Adrenal gland (tissue), 5 donors: Measurements from ENCODE around the gene MPL.

Experiments used
- POLR2A ChIP-seq, 2 donors: fragments of 450-650 bp; IDR thresholded peaks; one replicate each; pipeline ENCODE4 v1.6.1; 2017; ENCODE audit warnings: antibody characterized with exemption in 2 of 2, mild to moderate bottlenecking in 2 of 2, moderate library complexity in 1 of 2
- TF ChIP-seq, protein P1 (sequence below), 6 experiments: fragments of 450-650 bp in 4 of 6; fragments of 200-600 bp in 2 of 6; sonication (generic) in 1 of 6; IDR thresholded peaks; 1 replicate in 5 of 6; 2 replicates in 1 of 6; pipeline versions ENCODE4 v1.5.1 to v1.8.0; 2016 to 2021; ENCODE audit warnings: antibody characterized with exemption in 6 of 6, mild to moderate bottlenecking in 2 of 6, moderate library complexity in 1 of 6
- donor health status: DM: no; HTN: no; CAD: no.

DNA sequence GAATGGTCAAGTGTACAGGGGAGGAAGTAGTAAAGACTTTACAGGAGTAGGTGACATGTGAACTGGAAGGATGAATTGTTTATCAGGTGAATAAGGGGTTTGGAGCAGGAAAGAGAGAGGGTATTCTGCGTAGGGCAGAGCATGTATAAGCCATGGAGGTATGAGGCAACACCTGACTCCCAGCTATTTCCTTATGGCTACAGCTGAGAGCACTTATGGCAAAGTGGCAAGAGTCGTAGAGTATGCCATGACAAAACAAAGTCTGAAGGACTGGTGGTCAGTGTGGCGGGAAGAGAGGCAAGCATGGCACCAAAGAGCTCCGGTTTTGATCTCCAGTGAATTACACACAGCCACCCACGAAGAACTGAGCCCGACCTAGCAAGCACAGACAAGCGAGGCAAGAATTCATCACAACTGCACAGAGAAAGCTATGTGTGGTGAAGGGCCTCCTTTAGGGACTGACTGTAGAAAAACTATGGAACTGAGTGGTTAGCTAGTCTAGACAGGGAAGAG, 39.2 kb downstream of the MPL start:
- TF ChIP-seq, protein P1, sequence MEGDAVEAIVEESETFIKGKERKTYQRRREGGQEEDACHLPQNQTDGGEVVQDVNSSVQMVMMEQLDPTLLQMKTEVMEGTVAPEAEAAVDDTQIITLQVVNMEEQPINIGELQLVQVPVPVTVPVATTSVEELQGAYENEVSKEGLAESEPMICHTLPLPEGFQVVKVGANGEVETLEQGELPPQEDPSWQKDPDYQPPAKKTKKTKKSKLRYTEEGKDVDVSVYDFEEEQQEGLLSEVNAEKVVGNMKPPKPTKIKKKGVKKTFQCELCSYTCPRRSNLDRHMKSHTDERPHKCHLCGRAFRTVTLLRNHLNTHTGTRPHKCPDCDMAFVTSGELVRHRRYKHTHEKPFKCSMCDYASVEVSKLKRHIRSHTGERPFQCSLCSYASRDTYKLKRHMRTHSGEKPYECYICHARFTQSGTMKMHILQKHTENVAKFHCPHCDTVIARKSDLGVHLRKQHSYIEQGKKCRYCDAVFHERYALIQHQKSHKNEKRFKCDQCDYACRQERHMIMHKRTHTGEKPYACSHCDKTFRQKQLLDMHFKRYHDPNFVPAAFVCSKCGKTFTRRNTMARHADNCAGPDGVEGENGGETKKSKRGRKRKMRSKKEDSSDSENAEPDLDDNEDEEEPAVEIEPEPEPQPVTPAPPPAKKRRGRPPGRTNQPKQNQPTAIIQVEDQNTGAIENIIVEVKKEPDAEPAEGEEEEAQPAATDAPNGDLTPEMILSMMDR (IDR thresholded peaks at IDR 0.05) = no peak
- no peak for TF ChIP-seq POLR2A (IDR thresholded peaks at IDR 0.05)
